Spleen (tissue), 7 donors: Measurements from ENCODE around the gene SMIM34.
"Not testable (repeated sequence)": the region's sequence is repeated elsewhere in the genome, so short reads cannot be mapped to it uniquely, and the experiment has no call there.

Source experiments
- POLR2AphosphoS5 ChIP-seq, 3 donors: sonication (generic); formaldehyde crosslinking; IDR thresholded peaks; one replicate each; pipeline ENCODE4 v1.5.1; 2017; ENCODE audit warnings: antibody characterized with exemption in 3 of 3
- TF ChIP-seq, protein P1 (sequence below), 11 experiments: fragments of 200-600 bp in 7 of 11; fragments of 450-650 bp in 4 of 11; sonication (generic) in 4 of 11; IDR thresholded peaks in 8 of 11; conservative IDR thresholded peaks in 3 of 11; 1 replicate in 7 of 11; 2 replicates in 4 of 11; pipeline versions ENCODE4 v1.4.0 to v1.8.0; 2016 to 2021; ENCODE audit warnings: antibody characterized with exemption in 11 of 11, inconsistent platforms in 4 of 11, mild to moderate bottlenecking in 1 of 11
- donor health status: DM: no; HTN: no; CAD: no; lungs with moderate emphysema.
- donor health status: DM: no; HTN: no; CAD: no.
- donor health status: DM: no; HTN: no; CAD: no.

DNA sequence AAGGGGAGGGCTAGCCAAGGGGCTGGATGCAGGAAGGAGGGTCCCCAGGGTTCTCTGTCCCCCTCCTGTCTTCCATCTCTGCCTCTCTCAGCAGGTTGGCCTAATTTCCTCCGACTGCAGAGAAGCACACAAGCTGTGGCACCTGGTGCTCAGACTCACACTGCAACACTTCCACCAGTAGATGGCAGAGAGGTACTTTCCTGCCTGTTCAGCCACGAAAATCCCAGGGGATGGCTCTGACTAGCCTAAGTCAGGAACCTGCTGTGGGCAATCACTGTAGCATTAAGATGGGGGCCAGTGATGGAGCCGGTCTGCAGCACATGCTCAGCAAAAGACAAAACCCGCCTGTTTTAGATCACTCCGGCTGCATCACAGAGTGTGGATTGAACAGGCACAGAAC is 6.0 kb upstream of the SMIM34 start:
- TF ChIP-seq POLR2AphosphoS5 (IDR thresholded peaks at IDR 0.05): not testable (repeated sequence)
- TF ChIP-seq, protein P1, sequence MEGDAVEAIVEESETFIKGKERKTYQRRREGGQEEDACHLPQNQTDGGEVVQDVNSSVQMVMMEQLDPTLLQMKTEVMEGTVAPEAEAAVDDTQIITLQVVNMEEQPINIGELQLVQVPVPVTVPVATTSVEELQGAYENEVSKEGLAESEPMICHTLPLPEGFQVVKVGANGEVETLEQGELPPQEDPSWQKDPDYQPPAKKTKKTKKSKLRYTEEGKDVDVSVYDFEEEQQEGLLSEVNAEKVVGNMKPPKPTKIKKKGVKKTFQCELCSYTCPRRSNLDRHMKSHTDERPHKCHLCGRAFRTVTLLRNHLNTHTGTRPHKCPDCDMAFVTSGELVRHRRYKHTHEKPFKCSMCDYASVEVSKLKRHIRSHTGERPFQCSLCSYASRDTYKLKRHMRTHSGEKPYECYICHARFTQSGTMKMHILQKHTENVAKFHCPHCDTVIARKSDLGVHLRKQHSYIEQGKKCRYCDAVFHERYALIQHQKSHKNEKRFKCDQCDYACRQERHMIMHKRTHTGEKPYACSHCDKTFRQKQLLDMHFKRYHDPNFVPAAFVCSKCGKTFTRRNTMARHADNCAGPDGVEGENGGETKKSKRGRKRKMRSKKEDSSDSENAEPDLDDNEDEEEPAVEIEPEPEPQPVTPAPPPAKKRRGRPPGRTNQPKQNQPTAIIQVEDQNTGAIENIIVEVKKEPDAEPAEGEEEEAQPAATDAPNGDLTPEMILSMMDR (IDR thresholded peaks at IDR 0.05 in 8 of 11, conservative IDR thresholded peaks at IDR 0.05 in 3 of 11): not testable (repeated sequence)
